MV-4-11 (cell line): ENCODE data around the gene PRX.
"Not testable (repeated sequence)": the region's sequence is repeated elsewhere in the genome, so short reads cannot be mapped to it uniquely, and the experiment has no call there.

Experiments
- DNase-seq: peaks from one replicate; lab custom pipeline; 2025; lab: John Stamatoyannopoulos, UW

Gene PRX

GRCh38 chr19:40416918-40417642 is 3.9 kb upstream of the PRX start:
- DNase-seq, result peak; percentile 74

- no peak for DNase-seq
These were observed 2.6 kb upstream of the PRX start for GRCh38 chr19:40415768-40416167.

DNA sequence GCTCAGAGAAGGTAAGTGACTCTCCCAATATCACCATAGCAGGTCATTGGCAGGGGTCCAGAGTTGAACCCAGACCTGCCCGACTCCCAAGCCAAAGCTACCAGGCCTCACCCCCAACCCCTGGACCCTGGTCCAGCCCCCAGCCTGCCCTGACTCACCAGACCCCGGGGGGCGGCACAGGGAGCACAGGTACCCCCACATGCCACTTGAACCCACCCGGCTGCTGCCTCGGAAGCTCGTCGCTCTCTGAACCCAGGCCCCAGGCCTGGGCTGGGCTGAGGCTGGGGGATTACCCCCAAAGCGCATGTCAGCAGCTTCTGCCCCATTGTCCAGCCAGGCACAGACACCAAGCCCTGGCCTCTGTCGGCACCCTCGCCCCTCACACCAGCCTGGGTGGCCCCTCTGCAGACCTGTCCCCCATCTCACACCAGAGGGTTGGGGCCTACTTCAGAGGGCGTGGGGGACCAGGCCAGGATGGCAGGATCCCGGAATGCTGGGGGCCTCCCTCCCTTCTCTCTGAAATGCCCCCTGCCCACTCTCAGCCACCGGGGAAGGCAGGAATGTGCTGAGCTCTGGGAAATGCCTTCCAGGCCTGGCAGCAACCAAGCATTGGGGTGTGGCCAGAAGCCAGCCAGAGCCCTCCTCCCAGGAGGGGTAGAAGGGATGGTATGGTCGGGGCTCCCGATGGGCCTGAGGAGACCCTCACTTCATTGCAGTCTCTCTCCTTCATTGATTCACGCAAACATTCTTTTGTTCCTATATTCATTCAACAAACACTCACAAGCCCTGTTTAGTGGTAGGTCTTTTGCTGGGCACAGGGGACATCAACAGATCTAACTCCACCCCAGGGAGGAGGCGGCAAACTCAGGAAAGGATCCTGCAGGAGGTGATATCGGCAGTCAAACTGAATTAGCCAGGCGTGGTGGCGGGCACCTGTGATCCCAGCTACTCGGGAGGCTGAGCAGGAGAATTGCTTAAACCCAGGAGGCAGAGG is 1.7 kb upstream of the PRX start:
- DNase-seq, result no peak

GRCh38 chr19:40412866-40413265 is 312 bp downstream of the PRX start:
- DNase-seq, result no peak

- no peak for DNase-seq
These were observed 1.1 kb downstream of the PRX start for GRCh38 chr19:40411958-40412499.

DNA sequence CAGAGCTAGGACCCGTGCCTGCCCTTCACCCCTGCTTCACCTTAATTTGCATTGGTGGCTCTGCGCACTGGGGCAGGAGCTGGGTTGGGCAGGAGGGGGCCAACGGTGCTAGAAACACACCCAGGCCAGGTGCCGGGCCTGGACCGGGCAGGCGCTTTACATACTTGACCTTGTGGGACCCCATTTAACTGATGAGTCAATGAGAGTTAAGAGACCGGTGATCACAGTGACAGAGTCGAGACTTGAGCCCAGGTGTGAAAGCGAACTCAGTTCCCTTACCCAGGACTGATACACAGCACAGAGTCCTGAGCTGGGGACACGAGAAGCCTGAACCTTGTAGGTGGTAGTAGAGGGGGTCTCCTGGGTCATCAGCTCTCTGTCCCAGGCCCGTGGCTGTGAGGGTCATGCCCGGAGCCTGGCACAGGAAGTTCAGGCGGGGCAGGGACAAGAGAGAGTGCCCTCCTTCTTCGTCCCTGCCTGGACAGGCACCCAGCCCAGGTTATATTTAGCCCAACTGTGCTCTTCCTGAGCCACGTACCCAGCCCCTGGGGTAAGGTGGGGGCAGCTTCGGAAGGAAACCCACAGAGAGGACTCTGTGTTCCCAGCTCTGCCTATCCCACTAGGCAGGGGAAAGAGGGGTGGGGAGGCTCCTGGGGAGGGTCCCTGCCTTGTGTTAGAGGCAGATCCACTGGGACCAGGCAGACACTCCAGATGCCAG is 1.9 kb downstream of the PRX start:
- no peak for DNase-seq

DNA sequence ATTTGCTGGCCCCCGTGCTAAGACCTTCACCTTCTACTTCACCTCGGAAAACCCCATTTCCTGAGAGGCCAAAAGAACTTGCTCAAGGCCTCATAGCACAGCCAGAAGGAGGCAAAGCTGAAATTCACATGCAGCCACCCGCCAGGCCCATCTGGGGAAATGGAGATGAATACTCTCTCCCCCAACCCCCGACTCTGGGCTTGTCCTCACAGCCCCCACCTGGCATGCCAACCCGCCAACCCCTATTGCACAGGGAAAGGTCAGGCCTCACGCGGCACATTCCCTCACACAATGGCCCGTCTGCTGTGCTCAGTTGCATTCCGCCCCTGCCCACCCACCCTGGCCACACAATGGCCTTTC is 3.2 kb downstream of the PRX start:
- DNase-seq, result no peak

DNA sequence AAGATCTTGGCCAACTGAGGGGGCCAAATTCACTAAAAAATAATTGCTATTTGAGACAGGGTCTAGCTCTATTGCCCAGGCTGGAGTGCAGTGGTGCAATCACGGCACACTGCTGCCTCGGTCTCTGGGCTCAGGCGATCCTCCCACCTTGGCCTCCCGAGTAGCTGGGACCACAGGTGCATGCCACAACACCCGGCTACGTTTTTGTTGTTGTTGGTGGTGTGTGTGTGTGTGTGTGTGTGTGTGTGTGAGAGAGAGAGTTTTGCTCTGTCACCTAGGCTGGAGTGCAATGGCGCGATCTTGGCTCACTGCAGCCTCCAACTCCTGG is 4.6 kb downstream of the PRX start:
- not testable (repeated sequence) for DNase-seq

GRCh38 chr19:40407714-40408597 is 5.2 kb downstream of the PRX start:
- DNase-seq, result no peak

DNA sequence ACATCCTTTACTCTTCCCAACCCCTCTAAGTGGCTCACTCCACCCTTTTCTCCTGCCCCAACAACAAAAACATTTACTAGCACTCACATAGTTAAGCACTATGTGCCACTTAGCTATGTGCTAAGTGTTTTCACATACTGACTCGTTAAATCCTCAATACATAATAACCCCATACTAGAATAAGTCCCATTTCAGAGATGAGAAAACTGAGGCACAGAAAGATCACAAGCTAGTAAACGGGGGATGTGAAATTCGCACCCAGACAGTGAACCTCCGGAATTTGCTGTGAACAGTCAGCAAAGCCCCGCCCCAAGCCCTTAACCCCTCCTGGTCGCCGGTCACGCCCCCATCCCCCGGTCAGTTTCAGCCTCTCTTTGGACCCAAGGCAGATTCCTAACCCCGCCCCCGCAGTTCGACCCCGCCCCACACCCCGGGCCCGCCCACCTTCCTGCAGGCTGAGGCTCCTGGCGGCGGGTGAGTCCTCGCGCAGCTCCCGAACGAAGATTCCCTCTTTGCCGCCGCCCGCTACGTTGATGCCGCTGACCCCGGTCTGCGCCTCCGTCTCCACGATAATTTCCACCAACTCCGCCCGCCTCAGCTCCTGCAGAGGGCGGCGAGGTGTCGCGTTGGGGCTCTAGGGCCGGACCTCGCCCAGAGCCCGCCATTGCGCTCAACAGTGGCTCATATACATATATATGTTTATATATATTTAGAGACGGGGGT is 9.8 kb downstream of the PRX start:
- peak; percentile 89 for DNase-seq

GRCh38 chr19:40400559-40400958 is 12.6 kb downstream of the PRX start:
- no peak for DNase-seq

DNA sequence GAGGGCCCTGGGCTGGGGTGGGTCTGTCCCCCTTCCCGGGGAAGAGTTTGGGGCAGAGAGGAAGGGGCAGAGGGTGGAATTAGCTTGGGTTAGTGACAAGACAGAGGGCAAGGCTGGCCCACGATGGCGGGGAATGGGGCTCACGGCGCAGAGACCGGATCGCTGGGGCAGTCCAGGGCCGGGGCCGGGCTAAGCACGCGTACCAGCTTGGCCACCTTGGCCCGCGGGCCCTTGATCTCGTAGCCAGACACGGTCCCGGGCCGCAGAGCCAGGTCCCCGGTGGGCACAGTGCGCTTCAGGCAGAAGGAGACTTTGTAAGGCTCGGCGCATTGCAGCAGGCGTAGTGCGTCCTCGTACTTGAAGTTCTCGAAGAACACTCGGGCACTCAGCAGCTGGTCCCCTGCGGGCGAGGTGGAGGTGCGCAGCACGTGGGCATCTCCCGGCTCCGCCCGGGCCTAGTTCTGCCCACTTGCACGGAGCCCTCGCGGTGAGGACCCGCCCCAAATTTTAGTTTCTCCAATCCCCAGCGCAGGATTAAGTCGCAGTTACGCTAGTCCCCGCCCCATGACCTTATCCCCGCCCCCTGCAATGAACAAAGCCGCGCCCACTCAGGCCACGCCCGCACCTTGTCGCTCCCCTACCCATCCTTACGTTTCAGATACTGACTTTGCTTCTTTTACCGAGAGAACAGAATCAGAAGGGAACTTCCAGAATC is 14.6 kb downstream of the PRX start:
- DNase-seq, result no peak

DNA sequence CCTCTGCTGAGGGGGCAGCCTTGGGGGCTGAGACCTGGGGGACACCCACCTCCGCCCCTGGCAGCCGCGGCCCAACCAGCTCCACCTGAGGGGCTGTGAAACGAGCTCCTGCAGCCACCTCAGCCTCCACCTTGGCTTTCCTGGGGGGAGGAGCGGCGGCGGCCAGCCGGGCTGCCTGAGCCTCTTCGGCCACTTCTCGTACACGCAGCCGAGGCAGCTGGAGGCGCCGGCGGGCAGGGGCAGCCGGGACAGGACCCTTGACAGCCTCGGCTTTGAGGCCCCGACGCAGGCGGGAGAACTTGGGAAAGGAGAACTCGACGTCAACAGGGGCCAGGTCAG is 15.6 kb downstream of the PRX start:
- DNase-seq, result no peak

- DNase-seq, result no peak
These were observed 16.2 kb downstream of the PRX start for GRCh38 chr19:40396886-40397567.

GRCh38 chr19:40395956-40396355 is 17.2 kb downstream of the PRX start:
- no peak for DNase-seq

DNA sequence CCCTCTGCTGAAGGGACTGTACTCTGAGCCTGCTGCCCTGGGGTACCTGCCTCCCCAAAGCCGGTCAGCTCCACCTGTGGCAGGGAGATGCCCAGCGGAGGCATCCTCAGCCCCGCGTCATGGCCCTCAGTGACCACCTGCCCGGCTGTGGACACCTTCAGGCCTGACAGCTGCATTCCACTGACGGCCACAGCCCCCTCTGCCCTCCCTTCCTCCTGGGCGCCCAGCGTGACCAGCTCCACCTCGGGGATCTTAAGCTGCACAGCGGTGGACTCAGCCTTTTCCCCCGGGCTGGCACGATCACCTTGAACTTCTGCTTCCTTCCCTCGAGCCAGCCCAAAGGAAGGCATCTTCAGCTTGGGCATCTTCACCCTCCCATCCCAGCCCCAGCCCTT is 18.4 kb downstream of the PRX start:
- DNase-seq, result no peak

GRCh38 chr19:40393894-40394815 is 19.0 kb downstream of the PRX start:
- DNase-seq, result no peak

GRCh38 chr19:40392894-40393517 is 20.2 kb downstream of the PRX start:
- no peak for DNase-seq
